H1 (cell line): ENCODE measurements around the gene NUP98.

ENCODE experiments used
- BRCA1 ChIP-seq: IDR thresholded peaks from 2 replicates; pipeline ENCODE4 v1.6.1; 2012; ENCODE audit warnings: low read depth, low read length, improper control_type of control experiment
- GABPA ChIP-seq: IDR thresholded peaks from 2 replicates; pipeline ENCODE4 v1.6.1; 2011; ENCODE audit warnings: mild to moderate bottlenecking, low read length, moderate library complexity, borderline replicate concordance; ENCODE audit not compliant: insufficient read depth
- HDAC2 ChIP-seq, 2 experiments: fragments of 300-600 bp in 1 of 2; sonication (generic) in 1 of 2; IDR thresholded peaks; 2 replicates each; pipeline ENCODE4 v1.6.1; 2011 to 2012; ENCODE audit warnings: low read depth in 2 of 2, low read length in 2 of 2, mild to moderate bottlenecking in 2 of 2, moderate library complexity in 2 of 2, borderline replicate concordance in 1 of 2, inconsistent platforms in 1 of 2
- JUN ChIP-seq: IDR thresholded peaks from 2 replicates; pipeline ENCODE4 v1.6.1; 2011; ENCODE audit warnings: low read depth, mild to moderate bottlenecking, improper control_type of control experiment, low read length
- NRF1 ChIP-seq: IDR thresholded peaks from 2 replicates; pipeline ENCODE4 v1.6.1; 2011; ENCODE audit warnings: mild to moderate bottlenecking, low read depth, low read length, improper control_type of control experiment
- POLR2A ChIP-seq, 2 experiments: IDR thresholded peaks; 1 replicate in 1 of 2; 2 replicates in 1 of 2; pipeline ENCODE4 v1.6.1; 2011; ENCODE audit warnings: low read depth in 2 of 2, low read length in 2 of 2, mild to moderate bottlenecking in 2 of 2; ENCODE audit errors: control extremely low read depth in 1 of 2
- RAD21 ChIP-seq, 2 experiments: IDR thresholded peaks in 1 of 2; conservative IDR thresholded peaks in 1 of 2; 2 replicates each; pipeline ENCODE4 v1.6.1; 2011; ENCODE audit warnings: low read depth in 2 of 2, low read length in 2 of 2, improper control_type of control experiment in 1 of 2, inconsistent platforms in 1 of 2, mild to moderate bottlenecking in 1 of 2, moderate library complexity in 1 of 2
- RBBP5 ChIP-seq: IDR thresholded peaks from 2 replicates; pipeline ENCODE4 v1.7.1; 2012; ENCODE audit warnings: low read depth, mild to moderate bottlenecking, inconsistent platforms, low read length, moderate library complexity, borderline replicate concordance
- RFX5 ChIP-seq: IDR thresholded peaks from 2 replicates; pipeline ENCODE4 v1.6.1; 2011; ENCODE audit warnings: low read depth, low read length, improper control_type of control experiment, borderline replicate concordance
- SP1 ChIP-seq: IDR thresholded peaks from 2 replicates; pipeline ENCODE4 v1.6.1; 2011; ENCODE audit warnings: low read depth, low read length
- TAF1 ChIP-seq: IDR thresholded peaks from 2 replicates; pipeline ENCODE4 v1.6.1; 2011; ENCODE audit warnings: mild to moderate bottlenecking, low read depth, low read length
- TCF12 ChIP-seq: IDR thresholded peaks from 2 replicates; pipeline ENCODE4 v1.6.1; 2011; ENCODE audit warnings: low read depth, mild to moderate bottlenecking, low read length
- TF ChIP-seq, protein P1 (sequence below): IDR thresholded peaks from 2 replicates; pipeline ENCODE4 v1.6.1; 2012; ENCODE audit warnings: inconsistent platforms
- TF ChIP-seq, protein P2 (sequence below), 3 experiments: IDR thresholded peaks; 1 replicate in 2 of 3; 2 replicates in 1 of 3; pipeline versions ENCODE4 v1.5.1 to v1.6.1; 2011; ENCODE audit warnings: low read length in 3 of 3, mild to moderate bottlenecking in 3 of 3, inconsistent platforms in 2 of 3, low read depth in 1 of 3, moderate library complexity in 1 of 3; ENCODE audit not compliant: insufficient read depth in 1 of 3; ENCODE audit errors: control extremely low read depth in 1 of 3

DNA sequence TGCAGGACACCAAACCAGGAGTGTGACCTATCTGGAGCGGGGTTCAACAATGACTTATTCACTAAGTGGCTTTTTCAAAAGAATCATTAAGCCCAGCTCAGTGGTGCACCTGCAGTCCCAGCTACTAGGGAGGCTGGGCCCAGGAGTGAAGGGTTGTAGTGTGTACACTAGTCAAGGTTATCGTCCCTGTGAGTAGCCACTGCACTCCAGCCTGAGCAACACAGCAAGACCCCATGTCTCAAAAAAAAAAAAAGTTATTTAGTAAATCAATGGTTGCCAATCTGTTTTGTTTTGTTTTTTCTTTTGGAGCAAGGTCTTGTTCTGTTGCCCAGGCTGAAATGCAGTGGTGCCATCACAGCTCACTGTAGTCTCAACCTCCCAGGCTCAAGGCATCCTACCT is 35.5 kb upstream of the NUP98 start:
- TF ChIP-seq TAF1 (no peak), GABPA (no peak), JUN (no peak), SP1 (no peak), NRF1 (no peak), TCF12 (no peak), RBBP5 (no peak), POLR2A (IDR thresholded peaks at IDR 0.05; ENCODE audit: control extremely low read depth in 1 of 2, low read depth in 2 of 2, low read length in 2 of 2) (no peak), BRCA1 (no peak), HDAC2 (IDR thresholded peaks at IDR 0.05; ENCODE audit: borderline replicate concordance in 1 of 2, low read depth in 2 of 2, low read length in 2 of 2) (no peak), RAD21 (IDR thresholded peaks at IDR 0.05 in 1 of 2, conservative IDR thresholded peaks at IDR 0.05 in 1 of 2; ENCODE audit: low read depth in 2 of 2, low read length in 2 of 2) (no peak), RFX5 (no peak)
- TF ChIP-seq, protein P1, sequence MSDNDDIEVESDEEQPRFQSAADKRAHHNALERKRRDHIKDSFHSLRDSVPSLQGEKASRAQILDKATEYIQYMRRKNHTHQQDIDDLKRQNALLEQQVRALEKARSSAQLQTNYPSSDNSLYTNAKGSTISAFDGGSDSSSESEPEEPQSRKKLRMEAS = no peak
- TF ChIP-seq, protein P2, sequence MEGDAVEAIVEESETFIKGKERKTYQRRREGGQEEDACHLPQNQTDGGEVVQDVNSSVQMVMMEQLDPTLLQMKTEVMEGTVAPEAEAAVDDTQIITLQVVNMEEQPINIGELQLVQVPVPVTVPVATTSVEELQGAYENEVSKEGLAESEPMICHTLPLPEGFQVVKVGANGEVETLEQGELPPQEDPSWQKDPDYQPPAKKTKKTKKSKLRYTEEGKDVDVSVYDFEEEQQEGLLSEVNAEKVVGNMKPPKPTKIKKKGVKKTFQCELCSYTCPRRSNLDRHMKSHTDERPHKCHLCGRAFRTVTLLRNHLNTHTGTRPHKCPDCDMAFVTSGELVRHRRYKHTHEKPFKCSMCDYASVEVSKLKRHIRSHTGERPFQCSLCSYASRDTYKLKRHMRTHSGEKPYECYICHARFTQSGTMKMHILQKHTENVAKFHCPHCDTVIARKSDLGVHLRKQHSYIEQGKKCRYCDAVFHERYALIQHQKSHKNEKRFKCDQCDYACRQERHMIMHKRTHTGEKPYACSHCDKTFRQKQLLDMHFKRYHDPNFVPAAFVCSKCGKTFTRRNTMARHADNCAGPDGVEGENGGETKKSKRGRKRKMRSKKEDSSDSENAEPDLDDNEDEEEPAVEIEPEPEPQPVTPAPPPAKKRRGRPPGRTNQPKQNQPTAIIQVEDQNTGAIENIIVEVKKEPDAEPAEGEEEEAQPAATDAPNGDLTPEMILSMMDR (IDR thresholded peaks at IDR 0.05; ENCODE audit: control extremely low read depth in 1 of 3, insufficient read depth in 1 of 3, low read depth in 1 of 3, low read length in 3 of 3) = no peak
